HT-29 (cell line): ENCODE measurements around the gene IL7R. TPM values are rescaled to one million over a fixed set of nuclear protein-coding genes. Genes with fewer than 3 reads are reported as not detected.
"Not testable (repeated sequence)": the region's sequence is repeated elsewhere in the genome, so short reads cannot be mapped to it uniquely, and the experiment has no call there.

Source experiments
- DNase-seq: peaks from one replicate; pipeline ENCODE4 v3.0.0-alpha.2; 2015; ENCODE audit warnings: low spot score
- total RNA-seq: library from RNA; depleted of rRNA; stranded (reverse); fragments of >200 nt; shearing (Covaris generic); gene quantifications from 2 replicates; pipeline ENCODE4 v1.2.3, GENCODE V29; 2014

IL7R gene
- total RNA-seq, 1 experiment from 2014 or later, result not detected

DNA sequence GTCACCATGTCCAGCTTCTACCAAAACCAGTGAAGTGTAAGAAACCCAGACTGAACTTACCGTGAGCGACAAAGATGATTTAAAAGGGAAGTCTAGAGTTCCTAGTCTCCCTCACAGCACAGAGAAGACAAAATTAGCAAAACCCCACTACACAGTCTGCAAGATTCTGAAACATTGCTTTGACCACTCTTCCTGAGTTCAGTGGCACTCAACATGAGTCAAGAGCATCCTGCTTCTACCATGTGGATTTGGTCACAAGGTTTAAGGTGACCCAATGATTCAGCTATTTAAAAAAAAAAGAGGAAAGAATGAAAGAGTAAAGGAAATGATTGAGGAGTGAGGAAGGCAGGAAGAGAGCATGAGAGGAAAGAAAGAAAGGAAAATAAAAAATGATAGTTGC, 19.8 kb downstream of the IL7R start:
- no peak for DNase-seq

DNA sequence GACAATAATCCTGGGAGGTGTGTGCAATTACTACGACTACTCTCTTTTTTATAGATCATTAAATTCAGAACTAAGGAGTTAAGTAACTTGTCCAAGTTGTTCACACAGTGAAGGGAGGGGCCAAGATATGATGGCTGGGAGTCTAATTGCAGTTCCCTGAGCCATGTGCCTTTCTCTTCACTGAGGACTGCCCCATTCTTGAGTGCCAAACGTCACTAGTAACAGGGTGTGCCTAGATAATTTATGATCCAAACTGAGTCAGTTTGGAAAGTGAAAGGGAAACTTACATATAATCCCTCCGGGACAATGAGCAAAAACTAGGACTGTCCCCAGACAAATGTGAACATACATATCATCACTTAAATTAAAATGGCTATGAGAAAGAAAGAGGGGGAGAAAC, 20.2 kb downstream of the IL7R start:
- no peak for DNase-seq

DNA sequence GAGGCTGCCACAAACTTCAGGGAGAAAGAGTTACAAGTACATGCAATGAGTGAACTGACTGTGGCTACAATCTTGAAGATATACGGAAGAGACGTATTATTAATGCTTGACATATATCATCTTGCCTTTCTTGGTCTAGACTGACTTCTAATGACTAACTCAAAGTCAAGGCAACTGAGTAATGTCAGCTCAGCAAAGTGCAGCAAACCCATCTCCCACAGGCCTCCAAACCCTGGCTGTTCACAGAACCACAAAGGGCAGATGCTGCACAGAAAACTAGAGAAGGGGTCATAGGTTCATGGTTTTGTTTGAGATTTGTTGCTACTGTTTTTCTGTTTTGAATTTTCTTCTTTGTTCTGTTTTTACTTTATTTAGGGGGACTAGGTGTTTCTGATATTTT, 21.0 kb downstream of the IL7R start:
- DNase-seq, result no peak

DNA sequence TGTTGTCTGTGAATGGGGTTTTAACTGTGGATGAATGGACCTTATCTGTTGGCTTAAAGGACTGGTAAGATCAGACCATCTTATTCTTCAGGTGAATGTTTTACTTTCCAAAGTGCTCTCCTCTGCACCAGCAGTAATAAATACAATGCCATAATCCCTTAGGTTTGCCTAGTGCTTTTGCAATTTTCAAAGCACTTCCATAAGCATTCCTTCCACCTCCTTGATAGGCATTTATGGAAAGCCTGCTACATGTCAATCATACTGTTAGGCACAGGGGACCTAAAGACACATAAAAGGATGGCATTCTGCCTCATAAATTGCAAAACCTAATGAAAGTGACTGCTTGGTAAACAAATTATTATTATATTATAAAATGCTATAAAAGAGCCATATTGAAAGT, 21.4 kb downstream of the IL7R start:
- DNase-seq, result no peak

DNA sequence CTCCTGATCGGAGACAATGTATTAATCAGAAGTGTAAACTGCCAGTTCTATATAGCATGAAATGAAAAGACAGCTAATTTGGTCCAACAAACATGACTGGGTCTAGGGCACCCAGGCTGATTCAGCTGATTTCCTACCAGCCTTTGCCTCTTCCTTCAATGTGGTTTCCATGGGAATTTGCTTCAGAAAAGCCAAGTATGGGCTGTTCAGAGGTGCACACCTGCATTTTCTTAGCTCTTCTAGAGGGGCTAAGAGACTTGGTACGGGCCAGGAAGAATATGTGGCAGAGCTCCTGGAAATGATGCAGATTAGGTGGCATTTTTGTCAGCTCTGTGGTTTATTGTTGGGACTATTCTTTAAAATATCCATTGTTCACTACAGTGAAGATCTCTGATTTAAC, 22.4 kb downstream of the IL7R start:
- DNase-seq, result no peak

DNA sequence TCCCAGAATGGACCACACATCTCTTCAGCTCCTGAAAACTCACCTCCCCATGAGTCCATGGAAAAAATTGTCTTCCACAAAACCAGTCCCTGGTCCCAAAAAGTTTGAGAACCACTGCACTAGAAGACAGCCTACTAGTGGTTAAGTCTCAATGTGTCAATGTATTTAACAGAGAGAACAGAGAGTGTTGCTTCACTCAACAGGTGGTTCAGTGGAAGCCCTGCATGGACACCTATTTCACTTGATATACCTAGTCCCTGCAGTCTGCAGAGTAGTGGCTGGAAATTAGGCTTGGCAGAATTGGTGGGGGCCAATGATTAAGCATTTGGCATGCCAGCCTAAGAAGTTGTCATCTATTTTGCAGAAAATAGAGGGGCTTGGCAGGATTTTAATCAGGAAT, 23.0 kb downstream of the IL7R start:
- DNase-seq, result no peak

DNA sequence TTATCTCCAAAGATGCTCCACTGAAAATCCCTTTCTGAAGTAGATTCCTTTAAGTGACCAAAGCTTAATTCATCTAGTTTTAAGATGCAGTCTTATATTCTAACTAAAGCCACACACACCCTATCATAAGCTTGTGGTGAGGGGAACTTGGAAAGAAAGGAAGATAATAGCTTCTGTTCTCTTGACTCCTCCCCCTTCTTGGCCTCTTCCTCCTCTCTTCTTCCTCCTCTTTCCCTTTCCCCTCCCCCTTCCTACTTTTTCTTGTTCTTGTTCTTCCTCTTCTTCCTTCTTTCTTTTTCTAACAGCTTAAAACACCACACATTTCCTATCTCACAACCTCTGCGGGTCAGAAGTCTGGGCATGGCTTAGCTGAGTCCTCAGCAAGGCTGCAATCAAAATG, 23.5 kb downstream of the IL7R start:
- DNase-seq, result no peak

DNA sequence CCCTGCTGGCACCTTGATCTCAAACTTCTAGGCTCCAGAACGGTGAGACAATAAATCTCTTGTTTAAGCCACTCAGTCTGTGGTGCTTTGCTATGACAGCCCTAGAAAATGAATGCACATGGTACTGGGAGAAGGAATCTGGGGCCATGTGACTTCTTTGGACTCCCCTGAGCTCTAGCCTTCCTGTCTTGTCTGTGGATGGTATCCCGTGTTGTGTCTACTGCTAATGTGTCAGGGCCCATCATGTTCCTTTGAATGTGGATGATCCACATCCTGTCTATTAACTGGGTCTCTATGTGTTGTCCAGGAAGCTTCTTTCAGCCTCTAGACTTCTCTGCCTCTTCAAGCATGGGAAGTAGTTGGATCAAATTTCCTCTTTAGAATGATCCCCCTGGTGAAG, 25.1 kb downstream of the IL7R start:
- DNase-seq, result no peak

DNA sequence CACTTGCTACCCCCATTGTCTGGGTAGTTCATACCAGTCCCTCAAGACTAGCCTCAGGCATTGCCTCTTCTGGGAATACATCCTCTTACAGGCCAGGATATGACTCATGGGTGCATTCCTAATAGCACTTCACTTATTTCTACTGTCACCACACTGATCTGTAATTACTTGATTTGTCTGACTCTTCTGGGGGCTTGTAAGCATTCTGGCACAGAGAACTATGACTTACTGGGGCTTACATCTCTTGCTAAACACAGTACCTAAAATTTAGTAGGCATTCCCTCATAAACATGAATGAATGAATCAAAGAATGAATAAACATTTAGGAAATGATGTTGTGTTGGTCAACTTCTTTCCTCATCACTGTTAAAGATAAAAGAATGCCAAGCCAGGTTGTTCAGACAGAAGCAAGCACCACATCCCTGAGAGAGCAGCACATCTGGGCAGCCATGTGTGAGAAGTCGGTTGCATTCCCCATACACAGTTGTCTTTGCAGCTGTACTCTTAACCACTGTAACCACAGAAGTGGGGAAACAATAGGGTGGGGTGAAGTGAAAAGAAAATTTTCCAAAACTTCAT, 27.6 kb downstream of the IL7R start:
- DNase-seq, result no peak

DNA sequence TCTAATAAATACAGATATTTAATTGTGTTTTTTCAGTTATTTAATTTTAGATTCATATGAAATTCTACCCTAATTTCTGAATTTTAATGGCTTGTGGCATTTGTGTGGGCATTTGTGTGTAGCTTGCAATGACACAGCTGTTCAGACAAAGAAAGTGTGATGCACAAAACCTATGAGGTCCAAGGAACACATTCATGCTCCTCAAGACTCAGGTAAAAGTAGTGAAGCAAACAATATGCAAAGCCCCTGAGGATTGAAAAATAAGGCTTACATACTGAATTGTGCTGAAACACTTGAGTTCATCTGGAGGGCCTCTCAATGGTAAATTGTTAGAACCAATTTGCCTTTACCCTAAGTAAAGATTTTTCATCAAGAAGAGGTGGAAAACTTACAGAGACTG, 28.1 kb downstream of the IL7R start:
- DNase-seq, result no peak

DNA sequence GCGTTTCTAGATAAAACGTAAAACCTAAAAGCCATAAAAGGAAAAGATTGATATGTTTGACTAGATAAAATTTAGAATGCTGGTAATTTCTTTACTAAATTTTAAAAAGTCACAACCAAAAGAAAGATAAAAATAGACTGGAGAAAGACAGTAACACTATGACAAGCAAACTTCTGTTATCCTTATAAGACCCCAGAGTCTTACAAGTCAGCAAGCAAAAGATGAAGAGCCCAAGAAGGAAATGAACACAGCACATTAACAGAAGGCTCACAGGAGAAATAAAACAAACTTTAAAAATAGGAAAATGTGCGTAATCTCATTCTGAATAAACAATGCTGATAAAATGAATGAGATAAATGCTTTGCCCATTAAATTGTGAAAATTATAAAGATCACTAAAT, 29.7 kb downstream of the IL7R start:
- no peak for DNase-seq

DNA sequence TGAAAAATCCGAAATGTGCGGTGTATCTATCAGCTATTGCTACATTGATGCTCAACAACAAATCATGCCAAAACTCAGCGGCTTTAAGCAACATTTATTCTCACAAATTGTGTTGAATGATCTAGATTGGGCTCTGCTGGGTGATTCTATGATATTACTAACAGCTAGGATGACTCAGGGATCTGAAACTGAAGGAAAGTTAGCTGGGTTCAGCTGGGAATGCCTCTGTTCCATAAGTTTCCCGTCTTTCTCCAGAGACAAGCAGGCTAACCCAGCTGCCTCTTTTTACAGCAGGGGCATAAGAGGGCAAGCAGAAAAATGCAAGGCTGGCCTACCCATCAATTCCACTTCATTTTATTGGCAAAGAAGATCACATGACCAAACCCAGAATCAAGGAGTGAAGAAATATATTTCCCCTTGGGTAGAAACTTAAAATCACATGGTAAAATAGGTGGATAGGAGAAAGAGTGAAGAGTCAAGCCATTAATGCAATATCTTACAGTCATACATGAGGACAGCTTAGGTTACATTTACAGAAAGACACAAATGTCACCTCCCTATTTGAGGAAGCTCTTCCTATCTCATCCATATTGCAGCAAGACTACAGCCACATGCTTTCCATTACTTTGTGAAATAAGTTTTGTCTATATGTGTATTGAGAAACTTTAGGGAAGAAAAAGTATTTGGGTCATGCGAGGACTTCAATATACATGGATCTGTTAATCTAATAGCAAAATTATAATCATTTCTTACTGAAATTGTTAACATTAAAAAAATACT, 30.8 kb downstream of the IL7R start:
- DNase-seq, result no peak

DNA sequence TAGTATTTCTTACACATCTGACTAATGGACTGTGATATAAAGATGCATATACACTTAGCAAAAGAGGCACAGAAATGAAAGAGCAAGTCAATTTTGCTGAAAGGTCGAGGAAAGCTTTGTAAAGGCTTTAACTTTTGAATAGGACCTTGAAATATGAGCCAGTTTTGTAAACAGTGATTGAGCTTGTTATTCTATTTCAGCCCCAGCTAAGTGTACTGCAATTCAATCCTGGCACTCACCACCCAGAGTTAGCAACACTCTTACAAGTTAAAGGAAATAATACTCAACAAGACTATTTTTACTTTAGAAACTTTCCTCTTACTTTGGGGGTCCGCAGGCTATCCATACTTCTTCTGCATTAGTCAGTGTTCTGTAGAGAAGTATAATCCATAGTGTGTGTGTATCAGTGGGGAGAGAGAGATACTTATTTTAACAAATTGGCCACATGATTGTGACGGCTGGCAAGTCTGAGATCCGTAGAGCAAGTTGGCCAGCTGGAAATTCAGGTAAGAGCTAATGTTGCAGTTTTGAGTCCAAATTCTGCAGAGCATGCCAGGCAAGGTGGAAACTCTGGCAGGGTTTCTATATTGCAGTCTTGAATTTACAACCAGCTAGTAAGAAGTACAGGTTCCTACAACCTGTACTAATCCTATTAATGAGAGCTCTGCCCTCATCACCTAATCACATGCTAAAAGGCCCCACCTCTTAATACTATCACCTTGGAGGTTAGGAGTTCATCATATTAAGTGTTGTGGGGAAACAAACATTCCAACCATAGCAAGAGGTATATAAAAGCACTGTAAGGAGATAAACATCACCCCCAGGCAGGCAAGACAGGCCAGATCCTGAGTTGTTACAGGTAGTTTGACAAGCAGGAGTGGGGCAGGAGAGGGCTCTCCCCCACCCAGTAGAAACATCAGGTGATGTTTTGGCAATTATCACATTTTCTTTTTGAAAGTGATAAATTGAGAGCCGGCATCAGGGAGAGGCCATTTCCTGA, 33.6 kb downstream of the IL7R start:
- DNase-seq, result no peak

DNA sequence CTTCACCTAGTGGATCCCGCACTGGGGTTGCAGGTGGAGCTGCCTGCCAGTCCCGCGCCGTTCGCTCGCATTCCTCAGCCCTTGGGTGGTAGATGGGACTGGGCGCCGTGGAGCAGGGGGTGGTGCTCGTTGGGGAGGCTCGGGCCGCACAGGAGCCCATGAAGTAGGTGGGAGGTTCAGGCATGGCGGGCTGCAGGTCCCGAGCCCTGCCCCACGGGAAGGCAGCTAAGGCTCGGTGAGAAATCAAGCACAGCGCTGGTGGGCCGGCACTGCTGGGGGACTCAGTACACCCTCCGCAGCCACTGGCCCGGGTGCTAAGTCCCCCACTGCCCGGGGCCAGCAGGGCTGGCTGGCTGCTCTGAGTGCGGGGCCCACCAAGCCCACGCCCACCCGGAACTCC, 36.1 kb downstream of the IL7R start:
- not testable (repeated sequence) for DNase-seq

DNA sequence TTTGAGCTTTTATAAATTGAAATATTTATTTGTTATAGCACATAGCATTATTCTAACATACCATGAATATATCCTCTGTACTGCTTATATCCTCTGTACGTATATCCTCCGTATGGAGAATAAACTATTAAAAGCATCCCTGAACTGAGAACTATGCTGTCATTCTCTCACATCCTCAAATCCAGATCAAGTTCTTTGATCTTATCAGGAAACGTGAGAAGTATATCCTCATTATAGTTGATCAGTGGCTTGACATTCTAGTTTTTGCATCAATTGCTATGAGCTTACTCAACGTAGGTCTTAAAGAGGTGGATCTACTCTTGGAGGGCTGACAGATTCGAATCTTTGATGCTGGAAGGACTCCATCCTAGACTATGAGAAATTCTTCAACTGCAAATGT, 37.4 kb downstream of the IL7R start:
- DNase-seq, result no peak

DNA sequence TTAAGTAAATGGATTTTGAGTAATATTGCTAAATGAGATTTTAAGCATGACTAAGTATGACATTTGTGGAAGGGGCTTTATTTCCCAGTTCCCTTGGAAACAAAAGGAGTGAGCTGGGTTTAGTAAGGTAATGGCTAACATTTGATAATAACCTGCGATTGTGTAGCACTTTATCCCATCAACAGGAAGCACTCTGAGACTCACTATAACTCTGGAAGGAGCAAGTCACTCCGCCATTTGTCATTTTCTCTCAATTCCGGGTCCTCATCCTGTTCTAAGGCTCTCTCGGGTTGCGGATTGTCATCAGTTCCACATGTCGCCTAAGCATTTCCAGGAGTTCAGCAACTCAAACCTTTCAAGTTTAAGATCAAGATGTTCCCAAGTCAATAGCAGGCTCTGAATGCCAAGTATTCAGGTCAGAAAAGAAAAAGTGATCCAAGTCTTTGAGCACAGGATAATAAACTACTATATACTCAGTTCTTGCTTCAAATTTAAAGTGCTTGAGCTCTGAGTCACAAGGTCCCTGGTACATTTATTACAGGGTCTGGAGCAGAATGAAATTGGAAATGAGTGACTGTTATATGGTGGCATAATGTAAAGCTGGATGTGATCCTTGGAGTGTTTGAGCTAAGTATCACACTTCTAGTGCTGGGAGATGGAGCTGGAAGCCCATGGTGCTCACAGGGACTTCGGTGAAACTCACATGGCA, 42.4 kb downstream of the IL7R start:
- DNase-seq, result no peak

DNA sequence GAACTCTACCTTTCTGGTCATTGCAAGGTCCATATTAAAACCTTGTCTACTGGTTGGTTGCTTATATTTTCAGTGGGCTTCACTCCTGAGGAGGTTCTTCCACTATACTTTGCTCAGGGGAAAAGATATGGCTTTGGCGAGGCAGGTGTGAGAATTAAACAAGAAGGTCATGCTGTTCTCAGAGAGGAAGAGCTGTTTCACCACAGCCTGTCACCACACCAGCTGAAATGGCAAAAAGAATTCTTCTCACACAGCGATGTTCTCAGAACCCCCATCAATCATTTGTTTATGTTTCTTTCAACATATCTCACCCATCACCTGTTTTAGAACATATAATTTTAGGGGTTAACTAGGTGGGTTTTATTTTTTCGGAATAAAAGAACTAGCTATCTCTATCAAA, 43.1 kb downstream of the IL7R start:
- no peak for DNase-seq

DNA sequence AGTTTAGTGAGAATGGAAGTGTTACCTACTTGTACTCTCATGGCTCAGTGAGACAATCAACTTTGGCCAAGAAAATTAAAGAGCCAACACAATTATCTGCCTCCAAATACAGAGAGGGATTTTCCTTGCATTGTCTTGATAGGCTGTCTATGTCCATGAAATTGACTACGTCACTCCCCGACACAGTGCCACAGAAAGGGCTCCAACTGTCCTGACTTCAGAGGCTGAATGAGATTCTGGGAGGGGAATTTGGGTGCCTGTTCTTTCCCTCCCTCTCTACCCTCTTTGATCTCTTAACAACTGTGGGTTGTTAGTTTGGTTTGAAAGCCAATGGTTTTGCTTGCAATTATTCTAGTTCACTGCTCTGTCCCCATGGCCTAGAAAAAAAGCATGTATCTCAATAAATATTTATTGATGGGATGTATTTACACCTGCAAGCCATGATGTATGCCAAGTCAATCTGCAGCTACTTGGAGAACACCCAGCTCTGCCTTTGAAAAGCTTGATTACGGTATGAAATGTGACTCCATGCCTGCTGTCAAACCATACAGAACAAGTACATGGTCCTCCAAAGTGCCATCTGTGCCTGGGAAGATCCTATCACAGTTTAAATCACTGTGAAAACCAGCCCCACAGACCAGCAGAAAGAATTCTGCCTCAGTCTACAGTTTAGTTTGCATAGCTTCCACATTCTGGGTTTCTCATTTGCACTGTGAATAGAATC, 44.4 kb downstream of the IL7R start:
- no peak for DNase-seq

DNA sequence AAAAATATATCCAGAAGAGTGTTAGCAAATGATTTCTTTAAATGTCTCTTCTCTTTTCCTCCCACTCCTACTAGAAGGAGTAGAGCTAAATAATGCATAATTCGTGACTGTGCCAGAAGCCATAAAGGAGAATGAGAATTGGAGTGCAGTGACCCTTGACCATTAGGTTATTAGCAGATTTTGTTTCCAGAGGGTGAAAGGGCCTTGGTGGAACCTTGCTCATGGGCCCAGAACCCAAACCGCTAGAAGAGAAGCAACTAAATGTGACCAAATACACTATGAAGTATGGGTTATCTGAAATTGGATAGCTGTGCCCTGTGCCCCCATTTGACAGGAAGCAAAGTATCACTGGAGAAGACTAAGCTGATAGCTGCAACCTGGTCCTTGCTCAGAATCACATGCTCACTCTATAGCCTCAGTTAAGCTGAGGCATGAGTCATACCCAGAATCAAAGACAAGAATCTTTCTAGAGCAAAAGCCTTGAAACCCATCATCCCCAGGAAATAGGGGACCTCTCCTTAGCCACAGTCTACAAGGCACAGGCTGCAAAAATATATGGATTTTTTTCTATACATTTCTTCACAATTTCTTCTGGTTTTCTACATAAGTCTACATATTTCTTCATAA, 45.5 kb downstream of the IL7R start:
- no peak for DNase-seq

DNA sequence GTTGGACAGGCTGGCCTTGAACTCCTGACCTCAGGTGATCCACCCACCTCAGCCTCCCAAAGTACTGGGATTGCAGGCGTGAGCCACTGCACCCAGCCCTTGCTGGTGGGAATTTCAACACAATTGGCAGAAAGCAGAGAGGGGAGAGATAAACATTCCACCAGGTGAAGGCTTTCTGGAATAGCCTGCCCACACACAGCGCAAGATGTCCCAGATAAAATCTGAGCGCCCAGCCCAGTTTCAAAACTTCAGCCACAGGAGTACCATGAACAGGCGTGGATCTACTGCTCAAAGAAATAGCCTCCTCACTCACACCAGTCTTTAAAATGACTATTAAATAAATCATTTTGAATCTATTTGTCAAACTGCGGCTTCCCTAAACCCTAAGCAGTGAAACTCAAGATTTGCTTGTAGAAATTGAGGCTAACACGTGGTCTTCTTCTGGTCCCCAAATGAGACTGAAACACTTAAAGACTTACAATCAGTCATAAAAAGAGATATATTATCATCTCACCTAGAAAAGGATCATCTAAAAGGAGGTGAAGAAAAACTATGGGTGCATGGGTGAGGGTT, 47.0 kb downstream of the IL7R start:
- DNase-seq, result no peak
